WTC11 (cell line): ENCODE results near the gene ZFYVE28.

Experiments
- CREB1 ChIP-seq: sonication (generic); formaldehyde crosslinking; IDR thresholded peaks from 2 replicates; pipeline ENCODE4 v1.8.0; 2023; ENCODE audit warnings: mild to moderate bottlenecking, missing genetic modification reagents
- IRF2 ChIP-seq: sonication (generic); formaldehyde crosslinking; IDR thresholded peaks from 2 replicates; pipeline ENCODE4 v1.8.0; 2022; ENCODE audit warnings: low read depth, missing genetic modification reagents, borderline replicate concordance
- KAT7 ChIP-seq: sonication (generic); formaldehyde crosslinking; IDR thresholded peaks from 2 replicates; pipeline ENCODE4 v1.8.1; 2023; ENCODE audit warnings: missing genetic modification reagents, mild to moderate bottlenecking, borderline replicate concordance
- NR2C2 ChIP-seq: sonication (generic); formaldehyde crosslinking; IDR thresholded peaks from 2 replicates; pipeline ENCODE4 v1.8.0; 2022; ENCODE audit warnings: mild to moderate bottlenecking, missing genetic modification reagents
- SOX15 ChIP-seq: fragments of 250-450 bp; sonication (Bioruptor Pico); IDR thresholded peaks from 2 replicates; pipeline ENCODE4 v1.9.0; 2021; ENCODE audit warnings: mild to moderate bottlenecking
- SP1 ChIP-seq: sonication (generic); formaldehyde crosslinking; conservative IDR thresholded peaks from 2 replicates; pipeline ENCODE4 v1.8.1; 2022; ENCODE audit warnings: missing genetic modification reagents
- ZNF121 ChIP-seq: sonication (generic); formaldehyde crosslinking; IDR thresholded peaks from 2 replicates; pipeline ENCODE4 v1.8.0; 2023; ENCODE audit warnings: missing genetic modification reagents
- ZNF232 ChIP-seq: sonication (generic); formaldehyde crosslinking; IDR thresholded peaks from 2 replicates; pipeline ENCODE4 v1.8.0; 2022; ENCODE audit warnings: mild to moderate bottlenecking, missing genetic modification reagents
- ZNF317 ChIP-seq: sonication (generic); formaldehyde crosslinking; IDR thresholded peaks from 2 replicates; pipeline ENCODE4 v1.8.1; 2023; ENCODE audit warnings: low read depth, mild to moderate bottlenecking, moderate library complexity, missing genetic modification reagents, borderline replicate concordance
- TF ChIP-seq, protein P1 (sequence below): fragments of 200-600 bp; IDR thresholded peaks from 2 replicates; pipeline ENCODE4 v1.8.0; 2022; ENCODE audit warnings: antibody characterized with exemption
- TF ChIP-seq, protein P2 (sequence below): sonication (generic); formaldehyde crosslinking; IDR thresholded peaks from 2 replicates; pipeline ENCODE4 v1.8.1; 2023; ENCODE audit warnings: mild to moderate bottlenecking, moderate library complexity, missing genetic modification reagents
- TF ChIP-seq, protein P3 (sequence below): sonication (generic); formaldehyde crosslinking; IDR thresholded peaks from 2 replicates; pipeline ENCODE4 v1.8.0; 2022; ENCODE audit warnings: mild to moderate bottlenecking, missing genetic modification reagents
- TF ChIP-seq, protein P4 (sequence below): fragments of 250-450 bp; sonication (Bioruptor Pico); IDR thresholded peaks from 2 replicates; pipeline ENCODE4 v1.9.0; 2021; ENCODE audit warnings: moderate library complexity, mild to moderate bottlenecking, inconsistent platforms, borderline replicate concordance
- TF ChIP-seq, protein P5 (sequence below): sonication (generic); formaldehyde crosslinking; IDR thresholded peaks from 2 replicates; pipeline ENCODE4 v1.8.1; 2022; ENCODE audit warnings: low read depth, mild to moderate bottlenecking, moderate library complexity, missing genetic modification reagents, borderline replicate concordance

DNA sequence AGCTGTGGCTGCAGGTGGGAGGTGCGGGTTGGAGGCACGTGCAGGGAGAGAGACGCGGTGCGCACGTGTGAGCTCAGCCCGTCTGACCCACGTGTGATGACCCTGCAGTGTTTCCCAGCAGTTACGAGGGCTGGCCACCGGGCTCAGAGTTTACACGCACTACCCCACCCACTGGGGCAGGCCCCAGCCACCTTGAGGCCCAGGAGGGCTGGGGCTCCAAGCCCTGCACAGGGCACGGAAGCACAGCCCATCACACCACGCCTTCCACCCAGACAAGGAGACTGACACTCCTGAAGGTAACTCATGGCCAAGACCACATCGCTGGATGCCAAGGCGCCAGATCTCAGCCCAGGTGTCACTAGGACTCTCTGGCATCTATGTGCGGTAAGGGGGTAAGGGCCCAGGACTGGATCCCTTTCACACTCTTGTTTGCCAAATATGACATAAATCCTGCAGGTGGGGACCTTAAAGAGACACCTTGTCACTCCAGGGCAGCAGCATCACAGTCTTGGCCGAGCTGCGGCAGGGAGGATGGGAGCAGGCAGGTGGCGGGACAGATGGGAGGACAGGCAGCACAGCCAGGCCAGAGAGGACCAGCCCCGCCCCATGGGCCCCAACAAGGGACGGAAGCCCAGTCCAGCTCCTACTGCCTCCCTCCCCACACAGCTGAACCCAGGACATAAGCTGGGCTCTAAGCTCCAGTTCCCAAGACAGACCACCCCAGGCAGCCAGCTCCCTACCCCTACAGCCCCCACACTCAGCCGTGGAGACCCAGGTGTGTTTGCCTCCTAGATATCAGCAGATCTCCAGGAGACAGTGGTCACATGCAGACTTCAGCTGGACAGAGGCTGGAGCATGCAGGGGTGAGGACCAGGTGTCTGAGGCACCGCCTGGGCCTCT lies 56.8 kb downstream of the ZFYVE28 start:
- TF ChIP-seq, protein P1, sequence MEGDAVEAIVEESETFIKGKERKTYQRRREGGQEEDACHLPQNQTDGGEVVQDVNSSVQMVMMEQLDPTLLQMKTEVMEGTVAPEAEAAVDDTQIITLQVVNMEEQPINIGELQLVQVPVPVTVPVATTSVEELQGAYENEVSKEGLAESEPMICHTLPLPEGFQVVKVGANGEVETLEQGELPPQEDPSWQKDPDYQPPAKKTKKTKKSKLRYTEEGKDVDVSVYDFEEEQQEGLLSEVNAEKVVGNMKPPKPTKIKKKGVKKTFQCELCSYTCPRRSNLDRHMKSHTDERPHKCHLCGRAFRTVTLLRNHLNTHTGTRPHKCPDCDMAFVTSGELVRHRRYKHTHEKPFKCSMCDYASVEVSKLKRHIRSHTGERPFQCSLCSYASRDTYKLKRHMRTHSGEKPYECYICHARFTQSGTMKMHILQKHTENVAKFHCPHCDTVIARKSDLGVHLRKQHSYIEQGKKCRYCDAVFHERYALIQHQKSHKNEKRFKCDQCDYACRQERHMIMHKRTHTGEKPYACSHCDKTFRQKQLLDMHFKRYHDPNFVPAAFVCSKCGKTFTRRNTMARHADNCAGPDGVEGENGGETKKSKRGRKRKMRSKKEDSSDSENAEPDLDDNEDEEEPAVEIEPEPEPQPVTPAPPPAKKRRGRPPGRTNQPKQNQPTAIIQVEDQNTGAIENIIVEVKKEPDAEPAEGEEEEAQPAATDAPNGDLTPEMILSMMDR = no peak
- TF ChIP-seq, protein P2, sequence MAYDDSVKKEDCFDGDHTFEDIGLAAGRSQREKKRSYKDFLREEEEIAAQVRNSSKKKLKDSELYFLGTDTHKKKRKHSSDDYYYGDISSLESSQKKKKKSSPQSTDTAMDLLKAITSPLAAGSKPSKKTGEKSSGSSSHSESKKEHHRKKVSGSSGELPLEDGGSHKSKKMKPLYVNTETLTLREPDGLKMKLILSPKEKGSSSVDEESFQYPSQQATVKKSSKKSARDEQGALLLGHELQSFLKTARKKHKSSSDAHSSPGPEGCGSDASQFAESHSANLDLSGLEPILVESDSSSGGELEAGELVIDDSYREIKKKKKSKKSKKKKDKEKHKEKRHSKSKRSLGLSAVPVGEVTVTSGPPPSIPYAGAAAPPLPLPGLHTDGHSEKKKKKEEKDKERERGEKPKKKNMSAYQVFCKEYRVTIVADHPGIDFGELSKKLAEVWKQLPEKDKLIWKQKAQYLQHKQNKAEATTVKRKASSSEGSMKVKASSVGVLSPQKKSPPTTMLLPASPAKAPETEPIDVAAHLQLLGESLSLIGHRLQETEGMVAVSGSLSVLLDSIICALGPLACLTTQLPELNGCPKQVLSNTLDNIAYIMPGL (CRISPR knock-in tag) = no peak
- TF ChIP-seq, protein P3, sequence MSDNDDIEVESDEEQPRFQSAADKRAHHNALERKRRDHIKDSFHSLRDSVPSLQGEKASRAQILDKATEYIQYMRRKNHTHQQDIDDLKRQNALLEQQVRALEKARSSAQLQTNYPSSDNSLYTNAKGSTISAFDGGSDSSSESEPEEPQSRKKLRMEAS (CRISPR knock-in tag) = no peak
- no peak for TF ChIP-seq ZNF317 (CRISPR knock-in tag)
- TF ChIP-seq, protein P4, sequence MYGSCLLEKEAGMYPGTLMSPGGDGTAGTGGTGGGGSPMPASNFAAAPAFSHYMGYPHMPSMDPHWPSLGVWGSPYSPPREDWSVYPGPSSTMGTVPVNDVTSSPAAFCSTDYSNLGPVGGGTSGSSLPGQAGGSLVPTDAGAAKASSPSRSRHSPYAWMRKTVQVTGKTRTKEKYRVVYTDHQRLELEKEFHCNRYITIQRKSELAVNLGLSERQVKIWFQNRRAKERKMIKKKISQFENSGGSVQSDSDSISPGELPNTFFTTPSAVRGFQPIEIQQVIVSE (CRISPR knock-in tag) = no peak
- no peak for TF ChIP-seq SP1 (CRISPR knock-in tag)
- no peak for TF ChIP-seq ZNF121
- no peak for TF ChIP-seq IRF2 (CRISPR knock-in tag)
- no peak for TF ChIP-seq ZNF232 (CRISPR knock-in tag)
- no peak for TF ChIP-seq KAT7 (CRISPR knock-in tag)
- TF ChIP-seq, protein P5, sequence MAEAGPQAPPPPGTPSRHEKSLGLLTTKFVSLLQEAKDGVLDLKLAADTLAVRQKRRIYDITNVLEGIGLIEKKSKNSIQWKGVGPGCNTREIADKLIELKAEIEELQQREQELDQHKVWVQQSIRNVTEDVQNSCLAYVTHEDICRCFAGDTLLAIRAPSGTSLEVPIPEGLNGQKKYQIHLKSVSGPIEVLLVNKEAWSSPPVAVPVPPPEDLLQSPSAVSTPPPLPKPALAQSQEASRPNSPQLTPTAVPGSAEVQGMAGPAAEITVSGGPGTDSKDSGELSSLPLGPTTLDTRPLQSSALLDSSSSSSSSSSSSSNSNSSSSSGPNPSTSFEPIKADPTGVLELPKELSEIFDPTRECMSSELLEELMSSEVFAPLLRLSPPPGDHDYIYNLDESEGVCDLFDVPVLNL (CRISPR knock-in tag) = no peak
- no peak for TF ChIP-seq SOX15 (CRISPR knock-in tag)
- no peak for TF ChIP-seq CREB1
- TF ChIP-seq NR2C2 (CRISPR knock-in tag) = no peak
